Nephron progenitor cell (in vitro differentiated cells): ENCODE results near the gene STYXL1.

ENCODE experiments used
- DNase-seq: peaks from one replicate; pipeline ENCODE4 v3.0.0; 2021
- H3K27ac Mint-ChIP-seq: 2 replicates; pipeline ENCODE4 v1.8.0; 2021; ENCODE audit warnings: mild to moderate bottlenecking, moderate library complexity, mixed read lengths
- H3K27me3 Mint-ChIP-seq: 2 replicates; pipeline ENCODE4 v1.8.0; 2021; ENCODE audit warnings: mild to moderate bottlenecking, low read depth, mixed read lengths; ENCODE audit not compliant: poor library complexity
- H3K36me3 Mint-ChIP-seq: 2 replicates; pipeline ENCODE4 v1.8.0; 2021; ENCODE audit warnings: low read depth, mixed read lengths
- H3K4me1 Mint-ChIP-seq: 2 replicates; pipeline ENCODE4 v1.8.0; 2021; ENCODE audit warnings: mixed read lengths
- H3K4me3 Mint-ChIP-seq: 2 replicates; pipeline ENCODE4 v1.8.0; 2021; ENCODE audit warnings: mild to moderate bottlenecking, moderate library complexity, mixed read lengths
- H3K9me3 Mint-ChIP-seq: 2 replicates; pipeline ENCODE4 v1.8.0; 2021; ENCODE audit warnings: mild to moderate bottlenecking, moderate library complexity, mixed read lengths
- TF ChIP-seq, protein P1 (sequence below): fragments of 200-600 bp; sonication (generic); IDR thresholded peaks from 2 replicates; pipeline ENCODE4 v1.5.0; 2021; ENCODE audit warnings: antibody characterized with exemption

The STYXL1 gene

DNA sequence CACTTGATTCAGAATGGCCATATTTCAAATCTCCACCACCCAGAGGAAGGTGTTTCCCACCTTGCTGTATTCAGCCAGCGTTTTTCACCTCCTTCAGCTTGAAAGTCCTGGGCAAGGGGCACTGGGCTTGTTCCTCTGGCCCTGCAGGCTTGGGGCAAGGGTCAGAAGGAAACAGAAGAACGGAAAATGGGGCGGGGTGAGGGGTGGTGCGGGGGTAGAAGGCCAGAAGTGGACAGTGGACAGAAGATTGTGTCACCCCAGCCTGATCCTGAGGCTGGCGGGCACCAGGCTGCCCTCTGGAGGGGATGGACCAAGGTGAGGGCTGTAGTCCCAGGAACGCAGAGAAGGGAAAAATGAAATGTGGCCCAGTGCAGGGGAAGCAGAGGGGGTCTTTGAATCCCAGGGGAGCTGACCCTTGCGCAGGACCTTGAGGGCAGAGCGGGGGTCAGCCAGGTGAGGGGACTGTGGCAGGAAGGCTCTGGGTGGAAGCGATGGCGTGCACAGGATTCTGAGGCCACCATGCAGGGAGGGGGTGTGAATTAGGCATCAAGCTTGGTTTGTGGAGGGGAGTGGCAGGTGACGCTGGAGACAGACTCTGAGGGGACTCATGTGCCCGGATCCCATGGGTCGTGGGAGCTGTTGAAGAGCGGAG lies 76.4 kb downstream of the STYXL1 start:
- DNase-seq = no peak
- TF ChIP-seq, protein P1, sequence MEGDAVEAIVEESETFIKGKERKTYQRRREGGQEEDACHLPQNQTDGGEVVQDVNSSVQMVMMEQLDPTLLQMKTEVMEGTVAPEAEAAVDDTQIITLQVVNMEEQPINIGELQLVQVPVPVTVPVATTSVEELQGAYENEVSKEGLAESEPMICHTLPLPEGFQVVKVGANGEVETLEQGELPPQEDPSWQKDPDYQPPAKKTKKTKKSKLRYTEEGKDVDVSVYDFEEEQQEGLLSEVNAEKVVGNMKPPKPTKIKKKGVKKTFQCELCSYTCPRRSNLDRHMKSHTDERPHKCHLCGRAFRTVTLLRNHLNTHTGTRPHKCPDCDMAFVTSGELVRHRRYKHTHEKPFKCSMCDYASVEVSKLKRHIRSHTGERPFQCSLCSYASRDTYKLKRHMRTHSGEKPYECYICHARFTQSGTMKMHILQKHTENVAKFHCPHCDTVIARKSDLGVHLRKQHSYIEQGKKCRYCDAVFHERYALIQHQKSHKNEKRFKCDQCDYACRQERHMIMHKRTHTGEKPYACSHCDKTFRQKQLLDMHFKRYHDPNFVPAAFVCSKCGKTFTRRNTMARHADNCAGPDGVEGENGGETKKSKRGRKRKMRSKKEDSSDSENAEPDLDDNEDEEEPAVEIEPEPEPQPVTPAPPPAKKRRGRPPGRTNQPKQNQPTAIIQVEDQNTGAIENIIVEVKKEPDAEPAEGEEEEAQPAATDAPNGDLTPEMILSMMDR = no peak
- Mint-ChIP-seq H3K36me3 (peaks cover 26% of the 10 kb centered on the region), H3K9me3 (no peaks in the 10 kb centered on the region), H3K4me1 (peaks cover 53% of the 10 kb centered on the region), H3K27ac (peak overlapping the region; percentile 80), H3K4me3 (no peak overlapping the region), H3K27me3 (peaks cover 3% of the 10 kb centered on the region)

DNA sequence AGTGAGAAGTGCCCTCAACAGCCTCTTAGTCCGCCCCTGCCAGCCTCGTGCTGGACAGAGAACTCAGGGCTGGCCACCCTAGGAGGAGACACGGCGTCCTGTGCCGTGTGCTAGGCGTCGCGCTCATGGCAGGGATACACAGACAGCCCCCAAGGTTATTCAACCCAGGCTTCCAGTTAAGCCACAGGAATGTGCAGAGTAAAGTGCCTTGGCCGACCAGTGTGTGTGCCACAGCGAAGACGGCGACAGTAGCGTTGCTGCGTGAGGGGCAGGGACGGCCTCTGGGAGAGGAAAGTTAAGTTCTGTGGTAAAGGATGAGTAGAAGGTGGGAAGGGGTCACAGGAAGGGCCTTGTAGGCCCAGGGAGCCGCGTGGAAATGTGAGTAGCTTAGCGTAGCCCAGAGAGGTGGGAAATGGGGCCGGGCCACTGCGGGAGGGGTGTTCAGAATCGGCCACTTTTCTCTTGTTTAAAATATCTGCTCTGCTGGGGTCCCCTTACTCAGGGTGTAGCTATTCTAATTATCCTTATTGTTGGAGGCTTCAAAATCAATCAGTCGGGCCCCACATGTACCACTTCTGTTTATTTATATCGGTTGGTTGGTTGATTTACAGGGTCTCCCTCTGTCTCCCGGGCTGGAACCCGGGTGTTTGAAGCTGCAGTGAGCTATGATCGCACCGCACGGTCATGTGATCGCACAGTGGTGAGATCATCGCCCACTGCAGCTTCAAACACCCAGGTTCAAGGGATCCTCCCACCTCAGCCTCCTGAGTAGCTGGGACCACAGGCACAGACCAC lies 77.9 kb downstream of the STYXL1 start:
- Mint-ChIP-seq H3K27ac (peak overlapping the region; percentile 97), H3K36me3 (peaks cover 25% of the 10 kb centered on the region), H3K4me3 (peak overlapping the region; percentile 56), H3K9me3 (no peaks in the 10 kb centered on the region), H3K4me1 (peaks cover 68% of the 10 kb centered on the region), H3K27me3 (peaks cover 3% of the 10 kb centered on the region)
- DNase-seq = no peak
- TF ChIP-seq, protein P1 = no peak

DNA sequence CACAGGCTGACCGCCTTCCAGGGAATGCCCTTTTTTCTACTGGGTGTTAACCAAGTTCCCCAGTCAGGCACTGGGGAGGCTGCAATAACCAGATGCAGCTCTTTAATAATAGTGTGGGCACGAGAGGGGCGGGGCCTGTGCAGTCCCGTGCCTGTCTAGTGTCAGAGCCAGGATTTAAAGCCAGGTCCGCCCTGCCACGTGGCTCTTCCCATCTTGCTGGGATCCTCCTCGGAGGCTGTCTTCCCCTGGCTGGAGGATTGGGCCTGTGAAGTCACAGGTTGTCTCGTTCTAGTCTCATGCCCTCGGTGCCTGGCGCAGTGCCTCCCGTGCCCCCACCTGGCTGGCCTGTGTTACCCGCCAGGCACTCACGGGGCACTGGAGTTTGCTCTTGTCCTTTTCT lies 78.6 kb downstream of the STYXL1 start:
- peak overlapping the region; percentile 97 for H3K27ac Mint-ChIP-seq
- TF ChIP-seq, protein P1 = no peak
- H3K27me3 Mint-ChIP-seq = peaks cover 3% of the 10 kb centered on the region
- no peaks in the 10 kb centered on the region for H3K9me3 Mint-ChIP-seq
- peaks cover 20% of the 10 kb centered on the region for H3K36me3 Mint-ChIP-seq
- no peak for DNase-seq
- H3K4me3 Mint-ChIP-seq = no peak overlapping the region
- peaks cover 72% of the 10 kb centered on the region for H3K4me1 Mint-ChIP-seq

DNA sequence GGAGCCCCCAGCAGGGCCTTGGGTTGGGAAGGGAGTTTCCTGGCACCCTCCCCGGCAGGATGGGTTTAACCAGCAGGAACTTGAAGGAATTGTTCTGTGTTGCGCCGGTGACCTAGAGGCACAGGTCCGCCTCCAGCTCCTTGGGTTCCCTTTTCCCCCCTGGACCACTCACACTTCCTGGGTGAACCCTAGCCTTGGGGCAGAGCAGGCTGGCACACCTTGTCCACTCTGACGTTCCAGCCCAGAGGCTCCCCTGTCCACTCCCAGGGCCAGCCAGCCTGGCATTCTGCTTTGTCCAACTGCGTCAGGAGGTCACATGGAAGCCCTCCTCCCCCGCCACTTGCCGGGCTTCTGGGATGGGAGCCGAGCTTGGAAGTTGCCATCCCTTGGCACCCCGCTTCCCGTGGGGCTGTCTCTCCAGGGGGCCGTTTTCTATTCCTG lies 79.2 kb downstream of the STYXL1 start:
- TF ChIP-seq, protein P1 = no peak
- peaks cover 3% of the 10 kb centered on the region for H3K27me3 Mint-ChIP-seq
- H3K4me3 Mint-ChIP-seq = no peak overlapping the region
- H3K4me1 Mint-ChIP-seq = peaks cover 75% of the 10 kb centered on the region
- peak overlapping the region; percentile 75 for H3K27ac Mint-ChIP-seq
- H3K9me3 Mint-ChIP-seq = no peaks in the 10 kb centered on the region
- no peak for DNase-seq
- H3K36me3 Mint-ChIP-seq = peaks cover 16% of the 10 kb centered on the region

DNA sequence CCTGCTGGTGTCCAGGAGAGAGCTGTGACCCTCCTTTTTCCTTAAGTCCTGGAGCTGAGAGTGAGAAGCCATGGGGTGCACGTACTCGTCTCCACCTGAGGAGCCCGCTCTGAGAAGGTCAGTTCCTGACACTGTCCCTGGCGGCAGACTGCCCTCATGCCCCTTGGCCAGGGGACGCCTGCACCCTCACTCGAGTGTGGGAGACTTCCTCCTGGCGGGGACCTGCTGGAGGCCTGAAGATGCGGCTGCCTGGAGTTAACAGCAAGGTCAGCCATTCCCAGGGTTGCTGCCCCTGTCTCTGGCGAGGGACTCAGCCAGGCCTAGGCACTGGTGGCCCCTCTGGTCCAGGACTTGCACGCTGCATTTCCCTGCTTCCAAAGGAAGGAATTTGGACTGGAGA lies 79.8 kb downstream of the STYXL1 start:
- peaks cover 14% of the 10 kb centered on the region for H3K36me3 Mint-ChIP-seq
- no peak overlapping the region for H3K4me3 Mint-ChIP-seq
- TF ChIP-seq, protein P1 = no peak
- H3K4me1 Mint-ChIP-seq = peaks cover 80% of the 10 kb centered on the region
- no peaks in the 10 kb centered on the region for H3K9me3 Mint-ChIP-seq
- no peak for DNase-seq
- H3K27me3 Mint-ChIP-seq = peaks cover 3% of the 10 kb centered on the region
- no peak overlapping the region for H3K27ac Mint-ChIP-seq
